Progenitor cell of endocrine pancreas (in vitro differentiated cells): Measurements from ENCODE around the gene CEBPG. TPM values are rescaled to one million over a fixed set of nuclear protein-coding genes. Genes with fewer than 3 reads are reported as not detected.

Source experiments
- DNase-seq: peaks from one replicate; pipeline ENCODE4 v3.0.0; 2021; ENCODE audit warnings: low spot score; ENCODE audit not compliant: unreplicated experiment
- H3K27ac Mint-ChIP-seq: 2 replicates; pipeline ENCODE4 v1.8.0; 2021; ENCODE audit warnings: mild to moderate bottlenecking, moderate library complexity, mixed read lengths
- H3K27me3 Mint-ChIP-seq: 2 replicates; pipeline ENCODE4 v1.8.0; 2021; ENCODE audit warnings: mixed read lengths
- H3K36me3 Mint-ChIP-seq: 2 replicates; pipeline ENCODE4 v1.8.0; 2022; ENCODE audit warnings: mixed read lengths; ENCODE audit not compliant: insufficient read depth
- H3K4me1 Mint-ChIP-seq: 2 replicates; pipeline ENCODE4 v1.8.0; 2021; ENCODE audit warnings: low read depth, mixed read lengths
- H3K4me3 Mint-ChIP-seq: 2 replicates; pipeline ENCODE4 v1.8.0; 2021; ENCODE audit warnings: low read depth, mild to moderate bottlenecking, moderate library complexity, mixed read lengths
- H3K9me3 Mint-ChIP-seq: 2 replicates; pipeline ENCODE4 v1.8.0; 2021; ENCODE audit warnings: low read depth, mixed read lengths
- total RNA-seq: library from RNA; stranded (reverse); gene quantifications from 2 replicates; pipeline ENCODE4 v1.2.1, GENCODE V29; 2021
- TF ChIP-seq, protein P1 (sequence below): fragments of 200-600 bp; sonication (generic); IDR thresholded peaks from one replicate; pipeline ENCODE4 v1.5.0; 2021; ENCODE audit warnings: antibody characterized with exemption, mild to moderate bottlenecking; ENCODE audit not compliant: unreplicated experiment

The CEBPG gene
- total RNA-seq, 1 donor from 2014 or later, result 33.6 TPM

DNA sequence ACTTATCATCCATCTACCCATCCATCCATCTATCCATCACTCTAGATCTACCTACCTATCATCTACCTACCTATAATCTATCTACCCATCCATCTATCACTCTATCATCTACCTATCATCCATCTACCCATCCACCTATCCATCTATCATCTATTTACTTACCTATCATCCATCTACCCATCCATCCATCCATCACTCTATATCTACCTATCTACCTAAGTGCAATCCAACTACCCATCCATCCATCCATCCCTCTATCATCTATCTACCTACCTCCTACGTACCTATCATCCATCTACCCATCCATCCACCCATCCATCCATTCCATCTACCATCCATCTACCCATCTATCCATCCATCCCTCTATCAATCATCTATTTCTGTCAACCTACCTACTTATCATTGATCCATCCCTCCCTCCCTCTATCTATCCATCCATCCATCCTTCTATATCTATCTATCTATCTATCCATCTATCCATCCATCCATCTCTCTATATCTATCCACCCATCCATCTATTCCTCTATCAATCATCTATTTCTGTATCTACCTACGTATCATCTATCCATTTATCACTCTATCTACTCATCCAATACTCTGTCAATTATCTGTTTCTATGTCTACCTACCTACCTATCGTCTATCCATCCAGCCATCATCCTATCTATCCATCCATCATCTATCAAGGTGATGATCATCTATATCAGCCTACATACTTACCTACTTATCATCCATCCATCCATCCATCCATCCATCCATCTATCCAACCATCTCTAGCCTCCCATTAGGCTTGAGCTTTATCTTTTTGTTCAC, 49.1 kb downstream of the CEBPG start:
- H3K9me3 Mint-ChIP-seq, result no peaks in the 10 kb centered on the region

DNA sequence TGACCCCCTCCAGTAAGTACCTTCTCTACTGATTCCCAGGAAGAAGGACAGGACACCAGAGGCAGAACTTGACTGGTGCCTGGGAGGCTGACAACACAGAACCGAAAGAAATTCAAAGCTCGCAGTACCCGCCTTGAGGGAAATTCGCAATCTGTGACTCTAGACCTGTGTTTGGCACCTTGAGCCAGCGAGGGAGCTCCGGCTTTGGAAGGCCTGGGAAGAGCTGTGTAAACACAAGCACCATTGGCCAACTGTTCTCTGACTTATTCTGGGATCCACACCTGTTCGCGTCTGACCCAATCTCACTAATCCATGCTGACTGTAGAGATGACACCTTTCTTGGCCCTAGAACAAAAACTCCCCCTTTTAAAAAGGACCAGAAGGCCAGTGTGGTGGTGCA, 50.7 kb downstream of the CEBPG start:
- Mint-ChIP-seq H3K27ac (no peak overlapping the region), H3K4me1 (no peaks in the 10 kb centered on the region), H3K36me3 (no peaks in the 10 kb centered on the region), H3K9me3 (no peaks in the 10 kb centered on the region), H3K27me3 (no peaks in the 10 kb centered on the region), H3K4me3 (no peak overlapping the region)
- TF ChIP-seq, protein P1, sequence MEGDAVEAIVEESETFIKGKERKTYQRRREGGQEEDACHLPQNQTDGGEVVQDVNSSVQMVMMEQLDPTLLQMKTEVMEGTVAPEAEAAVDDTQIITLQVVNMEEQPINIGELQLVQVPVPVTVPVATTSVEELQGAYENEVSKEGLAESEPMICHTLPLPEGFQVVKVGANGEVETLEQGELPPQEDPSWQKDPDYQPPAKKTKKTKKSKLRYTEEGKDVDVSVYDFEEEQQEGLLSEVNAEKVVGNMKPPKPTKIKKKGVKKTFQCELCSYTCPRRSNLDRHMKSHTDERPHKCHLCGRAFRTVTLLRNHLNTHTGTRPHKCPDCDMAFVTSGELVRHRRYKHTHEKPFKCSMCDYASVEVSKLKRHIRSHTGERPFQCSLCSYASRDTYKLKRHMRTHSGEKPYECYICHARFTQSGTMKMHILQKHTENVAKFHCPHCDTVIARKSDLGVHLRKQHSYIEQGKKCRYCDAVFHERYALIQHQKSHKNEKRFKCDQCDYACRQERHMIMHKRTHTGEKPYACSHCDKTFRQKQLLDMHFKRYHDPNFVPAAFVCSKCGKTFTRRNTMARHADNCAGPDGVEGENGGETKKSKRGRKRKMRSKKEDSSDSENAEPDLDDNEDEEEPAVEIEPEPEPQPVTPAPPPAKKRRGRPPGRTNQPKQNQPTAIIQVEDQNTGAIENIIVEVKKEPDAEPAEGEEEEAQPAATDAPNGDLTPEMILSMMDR, result no peak
- no peak for DNase-seq

More for the DNA sequence above, 49.1 kb downstream of the CEBPG start:
- no peak for DNase-seq
- Mint-ChIP-seq H3K4me1 (no peaks in the 10 kb centered on the region), H3K4me3 (no peak overlapping the region), H3K36me3 (no peaks in the 10 kb centered on the region), H3K27me3 (no peaks in the 10 kb centered on the region), H3K27ac (no peak overlapping the region)
- TF ChIP-seq, protein P1, result no peak

DNA sequence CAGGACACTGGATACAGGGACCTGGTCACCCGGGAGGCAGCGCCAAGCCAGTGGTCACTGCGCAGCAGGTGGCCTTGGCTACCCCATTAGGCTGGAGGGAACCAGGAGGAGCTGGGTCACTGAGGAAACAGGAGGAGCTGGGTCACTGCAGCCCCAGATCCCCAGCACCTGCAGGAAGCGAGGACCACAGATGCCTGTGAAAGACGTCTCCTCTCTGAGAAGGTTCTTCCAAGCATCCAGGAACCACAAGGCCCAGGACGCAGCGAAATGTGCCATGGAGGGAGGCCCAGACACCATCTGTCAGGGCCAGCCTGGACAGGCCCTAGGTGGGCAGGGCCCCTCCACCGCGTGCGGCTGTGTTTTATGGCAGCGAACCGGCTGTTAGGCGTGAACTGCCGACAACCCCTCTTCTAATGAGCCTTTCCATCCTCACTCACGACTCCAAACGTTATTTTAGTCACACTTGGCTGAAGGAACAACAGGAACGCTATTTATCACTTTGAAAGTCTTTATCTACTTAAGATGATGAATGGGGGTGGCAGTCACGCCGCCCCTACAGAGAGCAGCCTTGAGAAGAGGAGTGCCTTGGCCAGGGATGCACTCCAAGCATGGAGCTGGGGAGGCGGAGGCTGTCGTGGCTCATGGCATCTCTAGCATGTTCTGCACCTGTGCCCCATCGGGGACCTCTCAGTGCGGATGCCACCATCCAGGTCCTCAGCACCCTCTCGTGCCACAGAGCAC, 53.3 kb downstream of the CEBPG start:
- Mint-ChIP-seq H3K27ac (peak overlapping the region; percentile 31), H3K27me3 (no peaks in the 10 kb centered on the region), H3K9me3 (no peaks in the 10 kb centered on the region), H3K36me3 (no peaks in the 10 kb centered on the region), H3K4me1 (no peaks in the 10 kb centered on the region), H3K4me3 (no peak overlapping the region)
- TF ChIP-seq, protein P1, result no peak
- no peak for DNase-seq

DNA sequence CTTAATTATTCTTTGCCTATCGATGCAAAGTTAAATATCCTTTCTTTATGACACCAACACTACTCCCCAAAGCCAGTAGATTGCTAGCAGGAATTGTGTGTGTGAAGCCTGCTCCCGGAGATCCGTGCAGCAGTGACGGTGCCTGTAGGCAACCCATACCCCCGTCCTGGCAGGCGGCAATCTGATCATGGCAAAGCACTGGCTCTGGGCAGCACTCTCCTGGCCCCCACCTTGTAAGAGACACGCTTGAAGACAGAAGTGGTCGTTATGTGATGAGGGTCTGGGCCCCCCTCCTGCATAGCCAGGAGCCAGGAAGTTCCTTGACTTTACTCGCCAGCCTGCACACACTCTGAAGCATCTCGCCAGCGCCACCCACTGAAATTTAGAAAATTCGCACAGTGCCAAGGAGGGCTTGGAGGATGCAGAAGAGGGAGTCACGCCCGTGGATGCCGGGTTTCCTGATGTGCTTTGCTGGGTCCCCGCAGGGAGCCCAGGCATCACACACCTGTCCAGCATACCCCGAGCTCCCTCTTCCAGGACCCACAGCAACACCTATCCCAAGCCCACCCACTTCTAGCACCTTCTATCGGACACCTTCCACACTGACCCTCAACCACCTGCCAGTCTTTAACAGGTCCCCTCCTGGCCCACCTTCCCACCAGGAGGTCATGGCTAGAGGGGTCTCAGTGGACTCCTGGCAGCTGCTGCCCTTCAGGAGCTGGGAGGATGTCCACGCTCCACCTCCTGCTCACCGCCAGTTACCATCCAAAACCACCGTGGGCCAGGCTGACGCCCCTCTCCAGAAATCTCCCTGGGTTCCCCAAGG, 54.5 kb downstream of the CEBPG start:
- DNase-seq, result no peak
- no peaks in the 10 kb centered on the region for H3K9me3 Mint-ChIP-seq
- H3K4me3 Mint-ChIP-seq, result no peak overlapping the region
- H3K27ac Mint-ChIP-seq, result no peak overlapping the region
- TF ChIP-seq, protein P1, result no peak
- no peaks in the 10 kb centered on the region for H3K4me1 Mint-ChIP-seq
- H3K36me3 Mint-ChIP-seq, result no peaks in the 10 kb centered on the region
- H3K27me3 Mint-ChIP-seq, result no peaks in the 10 kb centered on the region

DNA sequence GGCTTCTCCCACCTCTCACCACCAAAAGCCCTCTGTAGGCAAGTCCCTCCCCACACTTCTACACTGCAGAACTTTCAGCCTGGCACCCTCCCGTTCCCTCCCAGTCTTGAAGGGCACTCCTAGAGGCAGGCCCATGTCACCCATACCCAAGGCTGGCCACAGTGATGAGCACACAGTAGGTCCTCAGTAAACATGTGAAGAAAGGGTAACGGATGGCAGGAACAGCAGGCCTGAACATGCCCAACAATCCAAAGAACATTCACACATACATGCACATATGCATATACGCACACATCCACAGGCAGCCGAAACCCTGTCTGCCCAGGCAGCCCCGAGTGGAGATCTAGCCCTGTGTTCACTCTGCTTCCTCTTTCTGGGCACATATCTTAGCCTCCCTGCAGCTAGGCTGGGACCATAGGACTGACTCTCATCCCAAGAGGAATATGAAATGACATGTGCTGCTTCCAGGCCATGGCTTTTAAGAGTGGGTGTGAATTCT, 55.2 kb downstream of the CEBPG start:
- TF ChIP-seq, protein P1, result no peak
- DNase-seq, result no peak
- H3K4me3 Mint-ChIP-seq, result no peak overlapping the region
- no peaks in the 10 kb centered on the region for H3K27me3 Mint-ChIP-seq
- no peaks in the 10 kb centered on the region for H3K9me3 Mint-ChIP-seq
- H3K4me1 Mint-ChIP-seq, result no peaks in the 10 kb centered on the region
- no peak overlapping the region for H3K27ac Mint-ChIP-seq
- H3K36me3 Mint-ChIP-seq, result no peaks in the 10 kb centered on the region
